Ascending aorta (tissue), 2 donors: ENCODE results near the gene SLC35G4. TPM values are rescaled to one million over a fixed set of nuclear protein-coding genes. Genes with fewer than 3 reads are reported as not detected.
"Not testable (repeated sequence)": the region's sequence is repeated elsewhere in the genome, so short reads cannot be mapped to it uniquely, and the experiment has no call there.

Source experiments
- DNase-seq, 2 donors: peaks; one replicate each; pipeline ENCODE4 v3.0.0-alpha.2; 2019; ENCODE audit warnings: low spot score in 2 of 2
- H3K27ac ChIP-seq, 2 donors: fragments of 200-600 bp; sonication (generic); one replicate each; pipeline ENCODE4 v1.5.1; 2016 to 2017; ENCODE audit warnings: mild to moderate bottlenecking in 1 of 2
- H3K27me3 ChIP-seq: fragments of 200-600 bp; sonication (generic); one replicate; pipeline ENCODE4 v1.5.1; 2017
- H3K36me3 ChIP-seq, 2 donors: fragments of 200-600 bp; sonication (generic); one replicate each; pipeline ENCODE4 v1.5.1; 2016
- H3K4me1 ChIP-seq, 2 donors: fragments of 200-600 bp; sonication (generic); one replicate each; pipeline ENCODE4 v1.5.1; 2016 to 2017; ENCODE audit warnings: mild to moderate bottlenecking in 1 of 2
- H3K4me3 ChIP-seq, 2 donors: fragments of 200-600 bp; sonication (generic); one replicate each; pipeline ENCODE4 v1.5.1; 2016 to 2017; ENCODE audit warnings: mild to moderate bottlenecking in 1 of 2
- H3K9me3 ChIP-seq, 2 donors: fragments of 200-600 bp; sonication (generic); one replicate each; pipeline ENCODE4 v1.5.1; 2016
- CTCF ChIP-seq, 3 experiments: fragments of 200-600 bp in 2 of 3; fragments of 450-650 bp in 1 of 3; sonication (generic) in 2 of 3; IDR thresholded peaks; one replicate each; pipeline ENCODE4 v1.5.1; 2016 to 2019; ENCODE audit warnings: antibody characterized with exemption in 3 of 3, mild to moderate bottlenecking in 1 of 3, moderate library complexity in 1 of 3
- intact Hi-C: fragments of 100-400 bp; cut with DNase I; formaldehyde crosslinking; loops from one replicate; pipeline ENCODE4 v1.15.1; 2023
- total RNA-seq: library from RNA; depleted of rRNA; stranded (reverse); fragments of >200 nt; gene quantifications from one replicate; pipeline ENCODE4 v1.1.0, GENCODE V29; 2016

Gene SLC35G4
- total RNA-seq, 1 donor from 2014 or later, result not detected

DNA sequence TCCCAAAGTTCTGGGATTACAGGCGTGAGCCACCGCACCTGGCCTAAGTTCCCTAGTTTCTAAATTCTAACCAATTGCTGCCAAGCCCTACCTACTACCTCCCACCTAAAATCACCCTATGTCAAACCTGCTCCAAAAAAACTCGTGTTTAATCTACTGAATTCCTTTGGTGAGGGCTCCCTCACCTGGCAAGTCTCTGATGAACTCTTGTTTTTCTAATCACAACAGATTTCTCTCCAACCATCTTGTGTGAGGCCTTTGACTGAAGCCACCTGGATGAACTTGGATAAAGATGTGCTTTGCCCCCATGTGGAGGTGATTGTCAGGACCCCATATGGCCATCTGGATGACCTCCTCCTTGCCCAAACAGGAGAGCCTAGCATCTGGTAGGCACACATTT, 17.4 kb upstream of the SLC35G4 start:
- no peak for TF ChIP-seq CTCF (IDR thresholded peaks at IDR 0.05)
- Histone ChIP-seq H3K27ac (no peak overlapping the region), H3K4me1 (no peaks in the 10 kb centered on the region), H3K36me3 (no peaks in the 10 kb centered on the region), H3K4me3 (no peak overlapping the region), H3K9me3 (no peaks in the 10 kb centered on the region), H3K27me3 (no peaks in the 10 kb centered on the region)
- intact Hi-C loops, result no loop called here
- DNase-seq, result no peak

DNA sequence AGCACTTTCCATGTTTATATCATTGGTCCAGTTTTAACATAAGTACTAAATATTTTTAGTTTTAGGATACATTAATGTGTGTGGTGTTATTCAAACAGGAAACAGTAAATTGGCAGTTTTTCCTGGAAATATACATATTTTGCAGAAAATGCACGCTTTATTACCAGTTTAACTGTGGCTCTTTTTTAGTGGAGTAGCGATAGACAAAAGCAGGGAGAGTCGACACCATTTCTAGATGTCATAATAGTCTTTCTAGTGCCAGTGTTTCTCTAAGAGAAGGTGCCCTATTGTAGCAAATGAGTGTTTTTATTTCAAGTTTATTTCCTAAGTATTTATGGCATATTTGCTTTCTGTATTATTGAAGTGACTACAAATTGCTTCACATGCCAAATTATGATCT, 9.1 kb upstream of the SLC35G4 start:
- no peak for DNase-seq
- no peak overlapping the region for H3K4me3 ChIP-seq
- no peak for TF ChIP-seq CTCF (IDR thresholded peaks at IDR 0.05)
- H3K27me3 ChIP-seq, result no peaks in the 10 kb centered on the region
- no peaks in the 10 kb centered on the region for H3K36me3 ChIP-seq
- H3K9me3 ChIP-seq, result no peaks in the 10 kb centered on the region
- H3K4me1 ChIP-seq, result no peaks in the 10 kb centered on the region
- no peak overlapping the region for H3K27ac ChIP-seq
- intact Hi-C loops, result no loop called here

DNA sequence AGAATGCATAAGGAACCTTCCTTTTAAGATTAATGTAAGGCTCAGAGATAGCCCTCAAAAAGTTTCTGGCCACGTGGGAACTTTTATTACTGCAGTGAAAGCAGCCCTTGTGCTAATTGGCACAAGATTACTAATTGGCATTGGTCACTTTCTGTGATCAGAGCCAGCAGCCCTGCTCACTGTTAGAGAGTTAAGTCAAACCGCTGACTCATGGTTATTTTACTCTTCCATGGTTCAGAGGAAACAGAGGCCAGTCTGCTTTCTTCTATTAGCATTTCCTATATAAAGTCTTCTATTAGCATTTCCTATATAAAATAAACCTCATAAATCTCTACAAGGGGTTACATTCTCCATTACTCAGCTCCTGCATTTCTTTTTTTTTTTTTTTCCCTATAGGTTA, 1.5 kb upstream of the SLC35G4 start:
- intact Hi-C loops, result no loop called here
- TF ChIP-seq CTCF (IDR thresholded peaks at IDR 0.05), result no peak

GRCh38 chr18:11608618-11609017, 778 bp upstream of the SLC35G4 start:
- intact Hi-C loops, H3K4me3 ChIP-seq, H3K27ac ChIP-seq, H3K27me3 ChIP-seq, H3K9me3 ChIP-seq, H3K4me1 ChIP-seq, H3K36me3 ChIP-seq, DNase-seq: not testable (repeated sequence)

More for the DNA sequence above, 1.5 kb upstream of the SLC35G4 start:
- no peak overlapping the region for H3K4me3 ChIP-seq
- H3K36me3 ChIP-seq, result no peaks in the 10 kb centered on the region
- no peak for DNase-seq
- H3K27me3 ChIP-seq, result no peaks in the 10 kb centered on the region
- no peaks in the 10 kb centered on the region for H3K9me3 ChIP-seq
- no peaks in the 10 kb centered on the region for H3K4me1 ChIP-seq
- no peak overlapping the region for H3K27ac ChIP-seq

DNA sequence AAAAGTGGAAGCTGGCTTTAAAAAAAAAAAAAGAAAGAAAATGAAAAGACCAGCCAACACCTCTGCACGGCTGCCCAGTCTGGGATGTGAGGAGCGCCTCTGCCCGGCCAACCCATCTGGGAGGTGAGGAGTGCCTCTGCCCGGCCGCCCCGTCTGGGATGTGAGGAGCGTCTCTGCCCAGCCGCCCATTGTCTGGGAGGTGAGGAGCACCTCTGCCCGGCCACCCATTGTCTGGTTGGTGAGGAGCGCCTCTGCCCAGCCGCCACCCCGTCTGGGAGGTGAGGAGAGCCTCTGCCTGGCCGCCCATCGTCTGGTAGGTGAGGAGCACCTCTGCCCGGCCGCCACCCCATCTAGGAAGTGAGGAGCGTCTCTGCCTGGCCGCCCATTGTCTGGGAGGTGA, 3.7 kb downstream of the SLC35G4 start:
- DNase-seq, H3K4me3 ChIP-seq, intact Hi-C loops, H3K36me3 ChIP-seq, H3K4me1 ChIP-seq, H3K27ac ChIP-seq, H3K27me3 ChIP-seq, H3K9me3 ChIP-seq: not testable (repeated sequence)

- H3K9me3 ChIP-seq, H3K27ac ChIP-seq, DNase-seq, H3K27me3 ChIP-seq, H3K4me3 ChIP-seq, H3K4me1 ChIP-seq, H3K36me3 ChIP-seq, intact Hi-C loops: not testable (repeated sequence)
These were observed 4.2 kb downstream of the SLC35G4 start for GRCh38 chr18:11613611-11614010.

DNA sequence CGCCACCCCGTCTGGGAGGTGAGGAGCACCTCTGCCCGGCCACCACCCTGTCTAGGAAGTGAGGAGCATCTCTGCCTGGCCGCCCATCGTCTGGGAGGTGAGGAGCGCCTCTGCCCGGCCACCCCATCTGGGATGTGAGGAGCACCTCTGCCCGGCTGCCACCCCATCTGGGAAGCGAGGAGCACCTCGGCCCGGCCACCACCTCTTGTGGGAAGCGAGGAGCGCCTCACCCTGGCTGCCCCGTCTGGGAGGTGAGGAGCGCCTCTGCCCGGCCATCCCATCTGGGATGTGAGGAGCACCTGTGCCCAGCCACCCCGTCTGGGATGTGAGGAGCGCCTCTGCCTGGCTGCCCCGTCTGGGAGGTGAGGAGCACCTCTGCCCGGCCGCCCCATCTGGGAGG, 4.6 kb downstream of the SLC35G4 start:
- DNase-seq, H3K27ac ChIP-seq, H3K4me3 ChIP-seq, intact Hi-C loops, H3K9me3 ChIP-seq, H3K36me3 ChIP-seq, H3K27me3 ChIP-seq, H3K4me1 ChIP-seq: not testable (repeated sequence)

- DNase-seq, intact Hi-C loops, H3K4me1 ChIP-seq, H3K36me3 ChIP-seq, H3K27ac ChIP-seq, H3K9me3 ChIP-seq, H3K4me3 ChIP-seq, H3K27me3 ChIP-seq: not testable (repeated sequence)
These were observed 5.6 kb downstream of the SLC35G4 start for GRCh38 chr18:11614981-11615380.

DNA sequence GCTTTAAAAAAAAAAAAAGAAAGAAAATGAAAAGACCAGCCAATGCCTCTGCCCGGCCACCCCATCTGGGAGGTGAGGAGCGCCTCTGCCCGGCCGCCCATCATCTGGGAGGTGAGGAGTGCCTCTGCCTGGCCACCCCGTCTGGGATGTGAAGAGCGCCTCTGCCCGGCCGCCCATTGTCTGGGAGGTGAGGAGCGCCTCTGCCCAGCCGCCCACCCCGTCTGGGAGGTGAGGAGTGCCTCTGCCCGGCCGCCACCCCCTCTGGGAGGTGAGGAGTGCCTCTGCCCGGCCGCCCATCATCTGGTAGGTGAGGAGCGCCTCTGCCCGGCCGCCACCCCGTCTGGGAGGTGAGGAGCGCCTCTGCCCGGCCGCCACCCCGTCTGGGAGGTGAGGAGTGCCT, 37.9 kb downstream of the SLC35G4 start:
- DNase-seq, H3K4me3 ChIP-seq, H3K36me3 ChIP-seq, H3K4me1 ChIP-seq, H3K27ac ChIP-seq, H3K27me3 ChIP-seq, H3K9me3 ChIP-seq, intact Hi-C loops: not testable (repeated sequence)

DNA sequence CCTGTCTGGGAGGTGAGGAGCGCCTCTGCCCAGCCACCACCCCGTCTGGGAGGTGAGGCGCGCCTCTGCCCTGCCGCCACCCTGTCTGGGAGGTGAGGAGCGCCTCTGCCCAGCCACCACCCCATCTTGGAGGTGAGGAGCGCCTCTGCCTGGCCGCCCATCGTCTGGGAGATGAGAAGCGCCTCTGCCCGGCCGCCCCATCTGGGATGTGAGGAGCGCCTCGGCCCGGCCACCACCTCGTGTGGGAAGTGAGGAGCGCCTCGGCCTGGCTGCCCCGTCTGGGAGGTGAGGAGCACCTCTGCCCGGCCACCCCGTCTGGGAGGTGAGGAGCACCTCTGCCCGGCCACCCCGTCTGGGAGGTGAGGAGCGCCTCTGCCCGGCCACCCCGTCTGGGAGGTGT, 38.4 kb downstream of the SLC35G4 start:
- intact Hi-C loops, H3K4me1 ChIP-seq, H3K4me3 ChIP-seq, H3K27me3 ChIP-seq, H3K27ac ChIP-seq, H3K9me3 ChIP-seq, H3K36me3 ChIP-seq, DNase-seq: not testable (repeated sequence)
